Adrenal gland (tissue), 5 donors: Measurements from ENCODE around the gene ZBTB45.

Experiments
- CTCF ChIP-seq, 6 experiments: fragments of 450-650 bp in 4 of 6; fragments of 200-600 bp in 2 of 6; sonication (generic) in 1 of 6; IDR thresholded peaks; 1 replicate in 5 of 6; 2 replicates in 1 of 6; pipeline versions ENCODE4 v1.5.1 to v1.8.0; 2016 to 2021; ENCODE audit warnings: antibody characterized with exemption in 6 of 6, mild to moderate bottlenecking in 2 of 6, moderate library complexity in 1 of 6
- POLR2A ChIP-seq, 2 donors: fragments of 450-650 bp; IDR thresholded peaks; one replicate each; pipeline ENCODE4 v1.6.1; 2017; ENCODE audit warnings: antibody characterized with exemption in 2 of 2, mild to moderate bottlenecking in 2 of 2, moderate library complexity in 1 of 2
- donor health status: DM: no; HTN: no; CAD: no.

- TF ChIP-seq CTCF (IDR thresholded peaks at IDR 0.05), result no peak
- no peak for TF ChIP-seq POLR2A (IDR thresholded peaks at IDR 0.05)
Measured at GRCh38 chr19:58557221-58558065, 37.8 kb upstream of the ZBTB45 start.
